ENCODE measurements around the gene CSNK1D. TPM values are rescaled to one million over a fixed set of nuclear protein-coding genes. Genes with fewer than 3 reads are reported as not detected.

The CSNK1D gene
- total RNA-seq, 1 experiment from 2014 or later = 137 TPM

GRCh38 chr17:82303944-82304808 lies 30.7 kb upstream of the CSNK1D start:
- no peak for DNase-seq
- Histone ChIP-seq H3K9ac (ENCODE audit: extremely low read depth, insufficient read length, low read length) (no peak overlapping the region), H2AK5ac (ENCODE audit: insufficient read length, low read length) (no peak overlapping the region), H3K9me3 (ENCODE audit: control insufficient read depth, low read depth, low read length) (no peaks in the 10 kb centered on the region), H3K14ac (ENCODE audit: insufficient read depth, low read length) (no peak overlapping the region; the same call in 1 of the 2 replicates), H4K91ac (ENCODE audit: insufficient read length, low read depth, low read length) (no peak overlapping the region), H3K27me3 (ENCODE audit: insufficient read depth, low read length) (no peaks in the 10 kb centered on the region), H4K20me1 (ENCODE audit: control insufficient read depth, insufficient read depth, insufficient read length) (no peaks in the 10 kb centered on the region), H2BK15ac (ENCODE audit: low read depth, low read length) (no peak overlapping the region), H3K18ac (ENCODE audit: insufficient read length, low read depth, low read length) (no peak overlapping the region), H4K5ac (ENCODE audit: insufficient read length, low read depth, low read length) (no peak overlapping the region), H2BK120ac (ENCODE audit: low read depth, low read length, poor library complexity, severe bottlenecking) (no peak overlapping the region), H2BK12ac (ENCODE audit: insufficient read length, low read depth, low read length) (no peak overlapping the region), H3K23me2 (ENCODE audit: insufficient read length, low read depth, low read length, poor library complexity, severe bottlenecking) (peaks cover 3% of the 10 kb centered on the region), H3K56ac (ENCODE audit: insufficient read length, low read depth, low read length) (no peak overlapping the region), H2BK5ac (ENCODE audit: insufficient read length, low read length) (no peak overlapping the region), H2BK20ac (ENCODE audit: low read depth, low read length, poor library complexity, severe bottlenecking) (no peak overlapping the region), H4K8ac (replicated peaks; ENCODE audit: insufficient read length, low read depth, low read length) (no peak overlapping the region), H3K79me1 (ENCODE audit: insufficient read depth, low read depth, low read length, poor library complexity, severe bottlenecking) (no peaks in the 10 kb centered on the region), H3K79me2 (ENCODE audit: insufficient read depth, low read length) (no peaks in the 10 kb centered on the region), H3K4me1 (ENCODE audit: insufficient read depth, low read length) (no peaks in the 10 kb centered on the region), H3K23ac (ENCODE audit: insufficient read length, low read depth, low read length) (no peak overlapping the region), H3K27ac (ENCODE audit: insufficient read length, low read depth, low read length) (no peak overlapping the region), H3K4me2 (ENCODE audit: insufficient read depth, insufficient read length, low read length) (no peak overlapping the region), H3T11ph (ENCODE audit: low read length) (no peak overlapping the region), H3K4ac (ENCODE audit: low read depth, low read length) (no peak overlapping the region), H2AFZ (ENCODE audit: low read length) (no peak overlapping the region)
- no peaks in the 10 kb centered on the region; a peak in 2 of 5 replicates for H3K9me3 Mint-ChIP-seq
- H3K4me3 Mint-ChIP-seq = no peak overlapping the region; a peak in 1 of 5 replicates
- no CpG with 5 or more reads among the region's 26 CpGs for WGBS (ENCODE audit: extremely low coverage, insufficient read length, low lambda C conversion rate)
- H3K4me1 Mint-ChIP-seq = peaks cover 2 to 6% of the 10 kb centered on the region in 2 experiments; a peak in 1 of 4 replicates
- no peaks in the 10 kb centered on the region for H3K36me3 Mint-ChIP-seq (ENCODE audit: insufficient read depth in 1 of 3, low read depth in 3 of 3)
- no peak overlapping the region for H3K27ac Mint-ChIP-seq
- TF ChIP-seq CTCF (conservative IDR thresholded peaks at IDR 0.05) = no peak
- H3K27me3 Mint-ChIP-seq (ENCODE audit: low read depth) = peaks cover 23% of the 10 kb centered on the region

All from H9 (cell line).